ENCODE results near the gene APOA1.
"Not testable (repeated sequence)": the region's sequence is repeated elsewhere in the genome, so short reads cannot be mapped to it uniquely, and the experiment has no call there.

The APOA1 gene

DNA sequence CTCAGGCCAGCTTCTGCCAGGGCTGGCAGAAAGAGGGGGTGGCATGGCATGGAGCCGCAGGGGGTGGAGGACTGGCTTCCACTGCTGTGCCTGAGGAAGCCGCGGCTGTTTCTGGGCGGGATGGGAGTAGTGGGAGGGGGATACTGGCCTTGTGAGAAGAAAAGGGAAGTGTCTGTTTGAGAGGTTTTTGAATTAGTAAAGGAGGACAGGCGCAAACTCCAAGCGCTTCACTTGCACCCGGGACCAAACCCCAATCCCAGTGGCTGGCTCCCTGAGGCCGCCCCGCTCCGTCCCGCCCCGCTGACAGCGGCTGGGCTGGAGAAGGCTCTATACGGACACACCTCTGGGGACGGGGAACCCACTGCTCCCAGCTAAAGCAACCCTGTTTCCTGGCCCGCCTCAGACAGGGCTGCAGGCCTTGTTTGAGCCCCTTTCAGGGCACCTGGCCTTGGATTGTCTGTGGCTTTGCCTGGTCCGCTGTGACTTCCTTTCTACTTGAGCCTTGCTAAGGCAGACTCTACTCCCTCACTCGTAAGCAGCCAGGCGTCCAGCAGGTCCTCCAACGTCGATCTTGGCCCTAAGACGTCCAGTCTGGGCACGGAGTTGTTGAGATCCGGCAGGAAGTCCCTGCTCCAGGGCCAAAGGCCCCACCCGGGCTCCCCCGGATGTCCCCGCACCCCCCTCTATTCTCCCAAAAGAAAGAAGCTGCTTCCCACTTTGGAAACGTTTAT is 2.2 kb downstream of the APOA1 start:
- no peak for DNase-seq

DNA sequence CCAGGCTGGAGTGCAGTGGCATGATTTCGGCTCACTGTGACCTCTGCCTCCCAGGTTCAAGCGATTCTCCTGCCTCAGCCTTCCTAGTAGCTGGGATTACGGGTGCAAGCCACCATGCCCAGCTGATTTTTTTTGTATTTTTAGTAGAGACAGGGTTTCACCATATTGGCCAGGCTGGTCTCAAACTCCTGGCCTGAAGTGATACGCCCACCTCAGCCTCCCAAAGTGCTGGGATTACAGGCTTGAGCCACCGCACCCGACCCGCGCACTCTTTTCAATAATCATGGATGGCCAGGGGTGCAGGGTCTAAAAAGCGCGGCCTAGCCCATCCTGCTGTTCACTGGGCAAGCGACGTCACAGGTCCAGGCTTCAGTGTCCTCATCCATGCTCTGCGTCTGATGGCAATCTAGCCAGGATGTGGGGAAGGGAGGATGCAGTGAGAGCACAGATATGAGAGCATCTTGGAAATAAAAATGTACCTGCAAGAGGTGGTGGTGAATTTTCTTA is 2.8 kb downstream of the APOA1 start:
- DNase-seq, result not testable (repeated sequence)

DNA sequence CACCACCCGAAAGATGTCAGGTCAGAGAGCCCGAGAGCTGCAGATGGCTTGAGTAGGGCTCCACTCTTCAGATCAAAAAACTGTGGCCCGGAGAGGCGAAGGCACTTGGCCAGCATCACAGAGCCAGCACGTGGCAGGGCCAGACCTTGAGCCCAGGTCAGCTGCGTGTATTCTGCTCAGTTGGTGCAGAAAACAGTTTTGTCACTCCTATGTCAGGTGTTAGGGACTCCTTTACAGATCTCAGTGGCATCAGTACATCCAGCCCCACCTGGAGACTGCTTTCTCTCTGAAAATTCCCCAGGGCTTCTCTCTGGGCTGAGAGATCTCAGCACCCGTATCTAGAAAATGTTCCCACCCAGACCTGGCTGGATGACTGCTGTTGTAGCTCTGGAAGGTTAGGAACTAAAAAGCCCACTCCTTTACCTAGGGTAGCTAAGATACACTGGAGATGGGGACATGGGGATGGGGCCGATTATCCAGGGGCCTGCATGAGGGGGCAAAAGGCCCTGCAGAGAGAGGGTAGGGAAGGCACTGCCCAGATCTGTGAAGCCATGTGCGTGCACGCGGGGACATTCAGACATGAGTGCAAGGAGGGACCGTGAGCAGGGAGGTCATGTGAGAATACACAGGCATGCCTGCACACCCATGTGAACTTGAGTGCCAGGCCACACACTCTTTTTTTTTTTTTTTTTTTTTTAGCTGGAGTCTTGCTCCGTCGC is 3.4 kb downstream of the APOA1 start:
- no peak for DNase-seq

DNA sequence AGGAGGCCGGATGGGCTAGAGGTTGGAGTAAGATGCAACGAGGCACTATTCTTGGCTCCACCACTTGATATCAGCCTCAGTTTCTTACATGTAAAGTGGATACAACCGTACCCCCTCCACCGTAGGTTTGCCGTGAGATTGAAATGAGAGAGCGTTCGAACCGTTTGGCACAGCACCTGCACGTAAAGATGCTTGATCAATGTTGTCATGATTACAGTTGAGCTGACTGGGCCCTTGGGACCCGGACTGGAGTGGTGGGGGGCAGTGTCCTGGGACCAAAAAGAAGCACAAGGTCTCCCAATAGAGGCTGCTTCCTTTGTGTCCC is 4.0 kb downstream of the APOA1 start:
- DNase-seq, result no peak

DNA sequence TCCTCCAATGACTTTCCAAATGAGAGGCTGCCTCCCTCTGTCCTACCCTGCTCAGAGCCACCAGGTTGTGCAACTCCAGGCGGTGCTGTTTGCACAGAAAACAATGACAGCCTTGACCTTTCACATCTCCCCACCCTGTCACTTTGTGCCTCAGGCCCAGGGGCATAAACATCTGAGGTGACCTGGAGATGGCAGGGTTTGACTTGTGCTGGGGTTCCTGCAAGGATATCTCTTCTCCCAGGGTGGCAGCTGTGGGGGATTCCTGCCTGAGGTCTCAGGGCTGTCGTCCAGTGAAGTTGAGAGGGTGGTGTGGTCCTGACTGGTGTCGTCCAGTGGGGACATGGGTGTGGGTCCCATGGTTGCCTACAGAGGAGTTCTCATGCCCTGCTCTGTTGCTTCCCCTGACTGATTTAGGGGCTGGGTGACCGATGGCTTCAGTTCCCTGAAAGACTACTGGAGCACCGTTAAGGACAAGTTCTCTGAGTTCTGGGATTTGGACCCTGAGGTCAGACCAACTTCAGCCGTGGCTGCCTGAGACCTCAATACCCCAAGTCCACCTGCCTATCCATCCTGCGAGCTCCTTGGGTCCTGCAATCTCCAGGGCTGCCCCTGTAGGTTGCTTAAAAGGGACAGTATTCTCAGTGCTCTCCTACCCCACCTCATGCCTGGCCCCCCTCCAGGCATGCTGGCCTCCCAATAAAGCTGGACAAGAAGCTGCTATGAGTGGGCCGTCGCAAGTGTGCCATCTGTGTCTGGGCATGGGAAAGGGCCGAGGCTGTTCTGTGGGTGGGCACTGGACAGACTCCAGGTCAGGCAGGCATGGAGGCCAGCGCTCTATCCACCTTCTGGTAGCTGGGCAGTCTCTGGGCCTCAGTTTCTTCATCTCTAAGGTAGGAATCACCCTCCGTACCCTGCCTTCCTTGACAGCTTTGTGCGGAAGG is 4.8 kb downstream of the APOA1 start:
- DNase-seq, result no peak

DNA sequence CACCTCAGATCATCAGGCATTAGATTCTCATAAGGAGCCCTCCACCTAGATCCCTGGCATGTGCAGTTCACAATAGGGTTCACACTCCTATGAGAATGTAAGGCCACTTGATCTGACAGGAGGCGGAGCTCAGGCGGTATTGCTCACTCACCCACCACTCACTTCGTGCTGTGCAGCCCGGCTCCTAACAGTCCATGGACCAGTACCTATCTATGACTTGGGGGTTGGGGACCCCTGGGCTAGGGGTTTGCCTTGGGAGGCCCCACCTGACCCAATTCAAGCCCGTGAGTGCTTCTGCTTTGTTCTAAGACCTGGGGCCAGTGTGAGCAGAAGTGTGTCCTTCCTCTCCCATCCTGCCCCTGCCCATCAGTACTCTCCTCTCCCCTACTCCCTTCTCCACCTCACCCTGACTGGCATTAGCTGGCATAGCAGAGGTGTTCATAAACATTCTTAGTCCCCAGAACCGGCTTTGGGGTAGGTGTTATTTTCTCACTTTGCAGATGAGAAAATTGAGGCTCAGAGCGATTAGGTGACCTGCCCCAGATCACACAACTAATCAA is 5.6 kb downstream of the APOA1 start:
- no peak for DNase-seq

DNA sequence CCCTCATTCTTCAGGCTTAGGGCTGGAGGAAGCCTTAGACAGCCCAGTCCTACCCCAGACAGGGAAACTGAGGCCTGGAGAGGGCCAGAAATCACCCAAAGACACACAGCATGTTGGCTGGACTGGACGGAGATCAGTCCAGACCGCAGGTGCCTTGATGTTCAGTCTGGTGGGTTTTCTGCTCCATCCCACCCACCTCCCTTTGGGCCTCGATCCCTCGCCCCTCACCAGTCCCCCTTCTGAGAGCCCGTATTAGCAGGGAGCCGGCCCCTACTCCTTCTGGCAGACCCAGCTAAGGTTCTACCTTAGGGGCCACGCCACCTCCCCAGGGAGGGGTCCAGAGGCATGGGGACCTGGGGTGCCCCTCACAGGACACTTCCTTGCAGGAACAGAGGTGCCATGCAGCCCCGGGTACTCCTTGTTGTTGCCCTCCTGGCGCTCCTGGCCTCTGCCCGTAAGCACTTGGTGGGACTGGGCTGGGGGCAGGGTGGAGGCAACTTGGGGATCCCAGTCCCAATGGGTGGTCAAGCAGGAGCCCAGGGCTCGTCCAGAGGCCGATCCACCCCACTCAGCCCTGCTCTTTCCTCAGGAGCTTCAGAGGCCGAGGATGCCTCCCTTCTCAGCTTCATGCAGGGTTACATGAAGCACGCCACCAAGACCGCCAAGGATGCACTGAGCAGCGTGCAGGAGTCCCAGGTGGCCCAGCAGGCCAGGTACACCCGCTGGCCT is 7.1 kb downstream of the APOA1 start:
- no peak for DNase-seq

DNA sequence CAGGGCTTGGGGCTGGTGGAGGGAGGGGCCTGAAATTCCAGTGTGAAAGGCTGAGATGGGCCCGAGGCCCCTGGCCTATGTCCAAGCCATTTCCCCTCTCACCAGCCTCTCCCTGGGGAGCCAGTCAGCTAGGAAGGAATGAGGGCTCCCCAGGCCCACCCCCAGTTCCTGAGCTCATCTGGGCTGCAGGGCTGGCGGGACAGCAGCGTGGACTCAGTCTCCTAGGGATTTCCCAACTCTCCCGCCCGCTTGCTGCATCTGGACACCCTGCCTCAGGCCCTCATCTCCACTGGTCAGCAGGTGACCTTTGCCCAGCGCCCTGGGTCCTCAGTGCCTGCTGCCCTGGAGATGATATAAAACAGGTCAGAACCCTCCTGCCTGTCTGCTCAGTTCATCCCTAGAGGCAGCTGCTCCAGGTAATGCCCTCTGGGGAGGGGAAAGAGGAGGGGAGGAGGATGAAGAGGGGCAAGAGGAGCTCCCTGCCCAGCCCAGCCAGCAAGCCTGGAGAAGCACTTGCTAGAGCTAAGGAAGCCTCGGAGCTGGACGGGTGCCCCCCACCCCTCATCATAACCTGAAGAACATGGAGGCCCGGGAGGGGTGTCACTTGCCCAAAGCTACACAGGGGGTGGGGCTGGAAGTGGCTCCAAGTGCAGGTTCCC is 7.8 kb downstream of the APOA1 start, which contains the start of gene APOC3:
Gene APOC3, plus strand, starts transcription at position 383 of the 659 bp plus-strand sequence. CDS start 676 bp downstream, outside the sequence.
- DNase-seq, result no peak

DNA sequence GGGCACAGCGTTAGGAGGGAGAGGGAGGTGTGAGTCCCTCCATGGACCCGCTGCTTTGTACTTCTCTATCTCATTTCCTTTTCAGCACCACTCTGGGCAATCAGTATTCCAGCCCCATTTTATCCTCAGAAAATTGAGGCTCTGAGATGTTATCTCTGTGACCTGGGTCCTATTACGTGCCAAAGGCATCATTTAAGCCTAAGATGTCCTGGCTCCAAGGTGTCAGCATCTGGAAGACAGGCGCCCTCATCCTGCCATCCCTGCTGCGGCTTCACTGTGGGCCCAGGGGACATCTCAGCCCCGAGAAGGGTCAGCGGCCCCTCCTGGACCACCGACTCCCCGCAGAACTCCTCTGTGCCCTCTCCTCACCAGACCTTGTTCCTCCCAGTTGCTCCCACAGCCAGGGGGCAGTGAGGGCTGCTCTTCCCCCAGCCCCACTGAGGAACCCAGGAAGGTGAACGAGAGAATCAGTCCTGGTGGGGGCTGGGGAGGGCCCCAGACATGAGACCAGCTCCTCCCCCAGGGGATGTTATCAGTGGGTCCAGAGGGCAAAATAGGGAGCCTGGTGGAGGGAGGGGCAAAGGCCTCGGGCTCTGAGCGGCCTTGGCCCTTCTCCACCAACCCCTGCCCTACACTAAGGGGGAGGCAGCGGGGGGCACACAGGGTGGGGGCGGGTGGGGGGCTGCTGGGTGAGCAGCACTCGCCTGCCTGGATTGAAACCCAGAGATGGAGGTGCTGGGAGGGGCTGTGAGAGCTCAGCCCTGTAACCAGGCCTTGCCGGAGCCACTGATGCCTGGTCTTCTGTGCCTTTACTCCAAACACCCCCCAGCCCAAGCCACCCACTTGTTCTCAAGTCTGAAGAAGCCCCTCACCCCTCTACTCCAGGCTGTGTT is 8.5 kb downstream of the APOA1 start:
- DNase-seq, result no peak

DNA sequence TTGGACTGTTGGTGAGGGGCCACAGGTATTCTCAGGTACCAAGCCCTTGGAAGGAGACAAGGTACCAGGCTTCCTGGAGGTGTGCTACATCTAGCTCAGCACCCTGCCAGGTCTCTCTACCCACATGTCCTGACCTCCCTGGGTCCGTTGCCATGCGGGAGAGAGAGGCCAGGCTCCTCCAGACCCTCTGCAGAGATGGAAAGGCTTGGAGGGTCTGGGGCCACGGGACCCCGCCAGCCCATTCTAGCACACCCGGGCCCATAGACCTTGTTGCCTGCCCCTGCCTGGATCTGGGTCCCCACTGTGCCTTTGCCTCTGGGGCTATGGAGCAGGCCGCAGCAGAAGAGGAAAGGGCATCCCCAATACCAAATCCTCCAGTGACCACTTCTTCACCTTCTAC is 10.0 kb downstream of the APOA1 start:
- no peak for DNase-seq

DNA sequence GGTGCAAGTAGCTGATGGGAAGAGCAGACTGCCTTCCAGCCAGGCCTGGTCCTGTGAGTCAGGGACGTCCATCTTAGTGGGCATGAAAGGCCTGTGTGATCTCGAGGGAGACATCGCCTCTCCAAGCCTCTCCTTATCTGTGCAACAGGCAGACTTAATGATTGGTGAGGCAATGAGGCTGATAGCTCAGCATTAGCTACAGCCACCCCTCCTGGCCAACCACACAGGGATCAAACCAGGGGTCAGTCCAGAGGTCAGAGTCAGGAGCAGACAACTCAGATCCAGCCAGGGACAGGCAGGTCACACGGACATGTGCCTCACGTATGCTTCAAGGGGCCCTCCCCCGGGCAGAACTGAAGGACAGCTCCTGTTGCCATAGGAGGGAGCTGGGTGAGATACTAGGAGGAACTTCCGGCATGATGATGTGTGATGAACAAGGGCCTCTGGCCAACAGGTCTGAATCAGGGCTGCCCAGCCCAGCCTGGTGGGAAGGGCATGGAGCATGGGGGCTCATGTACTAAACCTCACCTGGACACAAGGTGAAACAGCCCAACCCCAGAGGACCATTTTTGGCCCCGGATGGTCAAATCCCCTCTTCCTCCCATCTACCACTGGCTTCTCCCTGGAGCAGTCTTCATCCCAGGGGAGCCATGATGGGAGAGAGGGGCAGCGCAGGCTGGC is 10.5 kb downstream of the APOA1 start:
- no peak for DNase-seq

DNA sequence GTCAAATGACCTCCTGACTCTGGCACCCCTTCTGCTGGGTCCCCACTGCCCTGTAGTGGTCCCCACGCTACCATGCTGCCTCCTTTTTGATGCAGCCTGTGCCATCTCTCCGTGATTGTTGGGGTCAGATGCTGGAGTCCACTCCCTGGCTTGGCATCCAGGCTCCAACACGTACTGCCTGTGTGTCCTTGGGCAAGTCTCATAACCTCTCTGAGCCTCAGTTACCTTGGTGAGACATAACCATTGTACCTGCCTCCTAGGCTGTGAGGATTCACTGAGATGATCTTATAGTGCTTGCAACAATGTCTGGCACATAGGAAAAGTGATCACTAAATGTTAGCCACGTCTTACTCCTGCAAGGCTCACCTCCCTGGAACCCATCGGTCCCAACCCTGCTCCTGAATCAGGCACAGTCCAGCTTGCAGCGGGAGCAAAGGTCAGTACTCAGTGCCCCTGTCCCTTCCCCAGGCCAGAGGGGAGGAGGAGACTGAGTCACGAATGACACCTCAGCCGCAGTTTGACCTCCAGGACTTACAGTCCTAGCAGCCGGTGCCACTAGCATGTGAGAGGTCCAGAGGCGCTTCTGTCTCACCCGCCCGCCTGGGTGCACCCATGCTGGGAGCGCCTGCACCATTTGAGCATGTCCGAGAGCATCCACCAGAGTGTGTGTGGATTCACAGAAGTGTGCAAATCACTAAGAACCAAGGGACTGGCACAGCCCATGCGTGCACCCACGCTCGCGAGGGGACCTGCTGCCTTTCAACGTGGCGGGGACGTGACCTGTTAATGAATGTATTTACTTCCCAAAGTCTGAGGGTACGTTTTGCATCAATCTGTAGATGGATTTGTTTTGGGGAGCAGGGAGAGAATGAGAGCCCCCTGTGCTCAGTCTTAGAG is 11.3 kb downstream of the APOA1 start:
- no peak for DNase-seq

DNA sequence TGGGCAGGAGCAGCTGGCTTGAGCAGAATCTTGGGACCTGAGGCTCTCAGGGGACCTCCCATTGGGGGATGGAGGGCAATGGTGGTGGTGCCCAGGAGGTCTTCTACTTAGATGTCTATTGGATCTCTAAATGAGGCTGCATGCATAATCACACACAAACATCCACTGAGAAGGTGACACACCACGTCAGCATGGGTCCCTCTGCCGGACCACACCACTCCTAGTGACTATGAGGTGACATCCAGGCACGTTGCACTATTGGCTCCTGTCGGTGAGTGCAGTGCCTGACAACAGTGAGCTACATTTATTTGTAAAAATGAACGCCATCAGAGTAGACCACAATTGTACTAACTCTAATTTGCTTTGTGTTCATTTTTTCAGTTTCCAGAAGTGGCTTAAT is 12.0 kb downstream of the APOA1 start:
- no peak for DNase-seq

DNA sequence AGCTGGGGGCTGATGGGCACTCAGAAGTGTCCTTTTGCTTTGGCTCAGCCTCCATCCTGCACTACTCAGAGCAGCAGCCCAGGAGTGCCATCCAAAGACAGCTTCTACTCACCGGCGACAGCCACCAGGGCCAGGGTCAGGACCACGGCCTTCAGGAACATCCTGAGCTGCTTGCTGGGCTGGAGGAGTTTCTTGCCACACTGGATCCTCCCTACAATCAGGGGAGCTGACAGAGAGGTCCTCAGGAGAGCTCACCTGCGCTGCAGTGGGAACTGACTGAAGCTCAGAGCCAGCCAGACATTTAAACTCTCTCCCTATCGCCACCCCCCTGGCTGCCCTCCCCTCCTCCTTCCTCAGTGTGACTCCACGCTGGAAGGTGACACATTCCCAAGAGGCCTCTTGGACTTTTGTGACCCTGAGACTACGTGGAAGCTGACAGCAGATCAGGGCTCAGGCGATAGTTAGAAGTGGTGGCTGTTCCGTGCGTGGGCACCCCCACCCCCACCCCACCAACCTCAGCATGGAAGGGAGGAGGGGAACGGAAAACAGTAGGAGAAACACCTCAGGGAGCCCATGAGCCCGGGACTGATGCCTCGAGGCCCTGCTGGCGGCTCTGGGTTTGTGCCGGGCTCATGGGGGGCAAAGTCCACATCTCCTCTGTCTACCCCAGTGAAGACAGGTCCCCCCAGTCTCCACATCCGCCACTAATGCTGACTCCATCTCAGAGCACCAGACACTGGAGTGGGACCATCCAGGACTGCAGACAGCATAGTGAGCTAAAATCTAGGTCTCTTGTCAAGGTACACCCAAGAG is 14.2 kb downstream of the APOA1 start, which contains the start of gene APOA4:
Gene APOA4, minus strand, starts transcription at position 274 of the 813 bp plus-strand sequence. Its CDS starts 113 bp downstream, at position 161.
- no peak for DNase-seq

DNA sequence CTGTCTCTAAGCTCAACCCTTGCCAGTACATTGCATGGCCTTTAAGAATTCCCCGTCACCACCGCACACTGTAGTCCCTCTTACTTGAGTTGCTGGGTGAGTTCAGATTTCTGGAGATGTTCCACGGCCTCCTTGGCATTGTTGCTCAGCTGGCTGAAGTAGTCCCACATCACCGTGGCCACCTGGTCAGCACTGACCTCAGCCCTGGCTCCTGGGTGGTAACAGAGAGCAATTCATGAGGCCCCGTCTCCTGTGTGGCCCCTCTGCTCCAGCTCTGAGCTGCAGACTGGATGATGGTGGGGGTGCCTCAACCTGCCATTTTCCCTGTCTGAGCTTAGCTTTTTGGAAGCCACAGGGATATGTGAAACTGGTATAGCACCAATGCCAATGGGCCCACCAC is 14.8 kb downstream of the APOA1 start:
- DNase-seq, result no peak

DNA sequence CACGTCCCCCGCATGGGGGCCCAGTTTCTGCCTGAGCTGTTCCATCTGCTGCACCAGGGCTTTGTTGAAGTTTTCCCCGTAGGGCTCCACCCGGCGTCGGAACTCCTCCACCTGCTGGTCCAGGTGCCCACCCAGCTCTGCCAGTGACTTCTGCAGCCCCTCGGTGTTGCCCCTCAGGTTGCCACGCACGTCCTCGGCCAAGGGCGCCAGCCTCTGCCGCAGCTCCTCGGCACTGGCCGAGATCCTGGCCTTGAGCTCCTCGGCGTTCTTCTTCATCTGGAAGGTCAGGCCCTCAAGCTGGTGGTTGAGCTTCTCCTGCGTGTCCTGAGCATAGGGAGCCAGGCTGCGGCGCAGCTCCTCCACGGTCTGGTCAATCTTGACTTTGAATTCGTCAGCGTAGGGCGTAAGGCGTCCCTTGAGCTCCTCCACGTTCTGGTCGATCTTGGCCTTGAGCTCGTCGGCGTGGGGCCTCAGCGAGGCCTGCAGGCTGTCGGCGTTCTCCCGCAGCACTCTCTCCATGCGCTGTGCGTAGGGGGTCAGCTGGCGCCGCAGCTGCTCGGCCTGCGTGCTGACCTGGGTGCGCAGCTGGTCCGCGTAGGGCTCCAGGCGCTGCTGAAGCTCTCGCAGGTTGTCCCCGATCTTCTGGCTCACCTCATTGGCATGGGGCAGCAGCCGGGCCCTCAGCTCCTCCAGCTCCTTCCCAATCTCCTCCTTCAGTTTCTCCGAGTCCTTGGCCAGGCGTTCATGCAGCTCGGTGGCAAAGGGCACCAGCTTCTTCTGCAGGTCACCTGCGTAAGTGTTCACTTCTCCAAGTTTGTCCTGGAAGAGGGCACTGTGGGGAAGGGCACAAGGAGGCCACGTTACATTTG is 16.1 kb downstream of the APOA1 start:
- DNase-seq, result no peak

Measured in right kidney (tissue), 1 donor.